Activated naive CD4-positive, alpha-beta T cell treated with anti-CD3 and anti-CD28 coated beads, Interleukin-2, amount 50 U/mL, for 72 hours (primary cell): ENCODE results near the gene FGF22. TPM values are rescaled to one million over a fixed set of nuclear protein-coding genes. Genes with fewer than 3 reads are reported as not detected.
"Not testable (repeated sequence)": the region's sequence is repeated elsewhere in the genome, so short reads cannot be mapped to it uniquely, and the experiment has no call there.

Source experiments
- ATAC-seq, 2 donors: fragments of 150-1000 bp; cut with Tn5 transposase; 2 replicates each; pipeline ENCODE4 v1.10.0; 2021; ENCODE audit warnings: mild to moderate bottlenecking in 2 of 2, moderate library complexity in 2 of 2
- DNase-seq, 2 donors: peaks; one replicate each; pipeline ENCODE4 v3.0.0; 2021 to 2022; ENCODE audit warnings: low spot score in 2 of 2
- H3K27ac Mint-ChIP-seq, 2 donors: one replicate each; pipeline ENCODE4 v1.8.0; 2022; ENCODE audit warnings: mild to moderate bottlenecking in 2 of 2, mixed read lengths in 2 of 2
- H3K36me3 Mint-ChIP-seq, 2 donors: one replicate each; pipeline ENCODE4 v1.8.0; 2022; ENCODE audit warnings: mixed read lengths in 2 of 2
- H3K9me3 Mint-ChIP-seq, 2 donors: one replicate each; pipeline ENCODE4 v1.8.0; 2022; ENCODE audit warnings: mixed read lengths in 2 of 2
- total RNA-seq, 2 donors: library from RNA; stranded (reverse); gene quantifications; one replicate each; pipeline ENCODE4 v1.2.3, GENCODE V29; 2022

FGF22 gene
- not detected for total RNA-seq

GRCh38 chr19:639253-640160, at the start of gene FGF22:
TSS of gene FGF22 (plus strand) at chr19:639879. CDS start at chr19:639926, 47 bp downstream.
- peak; percentile 93 to 94 for ATAC-seq
- peak; percentile 89 to 95 for DNase-seq
- Mint-ChIP-seq H3K9me3 (no peaks in the 10 kb centered on the region), H3K27ac (peak within 1 kb of the TSS; percentile 45 to 64), H3K36me3 (no peaks in the 10 kb centered on the region)

- Mint-ChIP-seq H3K36me3 (no peaks in the 10 kb centered on the region), H3K27ac (no peak overlapping the region), H3K9me3 (no peaks in the 10 kb centered on the region)
- ATAC-seq (peak in 1 of 2 donors; percentile 26), DNase-seq (no peak)
Observed at GRCh38 chr19:590396-590745, 49.3 kb upstream of the FGF22 start.

- DNase-seq = no peak
- Mint-ChIP-seq H3K9me3 (no peaks in the 10 kb centered on the region), H3K27ac (no peak overlapping the region), H3K36me3 (no peaks in the 10 kb centered on the region)
- ATAC-seq = no peak
Observed at GRCh38 chr19:590750-591098, 49.0 kb upstream of the FGF22 start.

- Mint-ChIP-seq H3K36me3 (no peaks in the 10 kb centered on the region), H3K27ac (no peak overlapping the region), H3K9me3 (no peaks in the 10 kb centered on the region)
- DNase-seq (no peak), ATAC-seq (no peak)
Observed at GRCh38 chr19:591099-591958, 48.4 kb upstream of the FGF22 start.

- no peak for DNase-seq
- no peak for ATAC-seq
- H3K36me3 Mint-ChIP-seq = no peaks in the 10 kb centered on the region
- no peaks in the 10 kb centered on the region for H3K9me3 Mint-ChIP-seq
- no peak overlapping the region for H3K27ac Mint-ChIP-seq
Observed at GRCh38 chr19:592101-592500, 47.6 kb upstream of the FGF22 start.

- ATAC-seq = no peak
- H3K9me3 Mint-ChIP-seq = no peaks in the 10 kb centered on the region
- H3K27ac Mint-ChIP-seq = no peak overlapping the region
- H3K36me3 Mint-ChIP-seq = no peaks in the 10 kb centered on the region
- DNase-seq = no peak
Observed at GRCh38 chr19:593055-593454, 46.6 kb upstream of the FGF22 start.

- no peaks in the 10 kb centered on the region for H3K36me3 Mint-ChIP-seq
- DNase-seq (no peak), ATAC-seq (no peak)
- no peaks in the 10 kb centered on the region for H3K9me3 Mint-ChIP-seq
- no peak overlapping the region for H3K27ac Mint-ChIP-seq
Observed at GRCh38 chr19:593505-593904, 46.2 kb upstream of the FGF22 start.

- H3K36me3 Mint-ChIP-seq = no peaks in the 10 kb centered on the region
- no peaks in the 10 kb centered on the region for H3K9me3 Mint-ChIP-seq
- DNase-seq (no peak), ATAC-seq (no peak)
- no peak overlapping the region for H3K27ac Mint-ChIP-seq
Observed at GRCh38 chr19:594265-594870, 45.3 kb upstream of the FGF22 start.

- H3K27ac Mint-ChIP-seq = no peak overlapping the region
- H3K9me3 Mint-ChIP-seq = no peaks in the 10 kb centered on the region
- DNase-seq (no peak), ATAC-seq (no peak)
- no peaks in the 10 kb centered on the region for H3K36me3 Mint-ChIP-seq
Observed at GRCh38 chr19:595326-596262, 44.1 kb upstream of the FGF22 start.

GRCh38 chr19:596263-596655, 43.4 kb upstream of the FGF22 start:
- Mint-ChIP-seq H3K9me3 (no peaks in the 10 kb centered on the region), H3K27ac (no peak overlapping the region), H3K36me3 (no peaks in the 10 kb centered on the region)
- ATAC-seq (no peak), DNase-seq (no peak)

- Mint-ChIP-seq H3K9me3 (peaks cover 0 to 5% of the 10 kb centered on the region in 2 donors), H3K27ac (no peak overlapping the region), H3K36me3 (no peaks in the 10 kb centered on the region)
- ATAC-seq (no peak), DNase-seq (no peak)
Observed at GRCh38 chr19:597406-598315, 42.0 kb upstream of the FGF22 start.

GRCh38 chr19:601310-601709, 38.4 kb upstream of the FGF22 start:
- no peak for DNase-seq

GRCh38 chr19:601790-602189, 37.9 kb upstream of the FGF22 start:
- ATAC-seq (no peak), DNase-seq (no peak)
- Mint-ChIP-seq H3K9me3 (peaks cover 0 to 5% of the 10 kb centered on the region in 2 donors), H3K36me3 (no peaks in the 10 kb centered on the region), H3K27ac (no peak overlapping the region)

More at GRCh38 chr19:601310-601709, 38.4 kb upstream of the FGF22 start:
- H3K27ac Mint-ChIP-seq = no peak overlapping the region
- no peak for ATAC-seq
- no peaks in the 10 kb centered on the region for H3K36me3 Mint-ChIP-seq
- H3K9me3 Mint-ChIP-seq = peaks cover 0 to 5% of the 10 kb centered on the region in 2 donors

- ATAC-seq = no peak
- Mint-ChIP-seq H3K9me3 (peaks cover 0 to 5% of the 10 kb centered on the region in 2 donors), H3K36me3 (no peaks in the 10 kb centered on the region), H3K27ac (no peak overlapping the region)
- no peak for DNase-seq
Observed at GRCh38 chr19:602391-603301, 37.0 kb upstream of the FGF22 start.

- not testable (repeated sequence) for DNase-seq, H3K9me3 Mint-ChIP-seq, H3K36me3 Mint-ChIP-seq, ATAC-seq, H3K27ac Mint-ChIP-seq
Observed at GRCh38 chr19:603302-603639, 36.4 kb upstream of the FGF22 start.
